Activated naive CD4-positive, alpha-beta T cell treated with anti-CD3 and anti-CD28 coated beads, Interleukin-2, amount 10 ng/mL, durations not matched to agents 7 days and 5 days (primary cell): ENCODE data around the gene AKAP13.

Source experiments
- CTCF ChIA-PET: fragments of 350-600 bp; sonication (Branson Sonifier 250); formaldehyde crosslinking; loops from one replicate; lab custom pipeline; 2021; ENCODE audit warnings: antibody characterized with exemption; lab: Charles Lee
- DNase-seq: peaks from one replicate; pipeline ENCODE4 v3.0.0-alpha.2; 2020
- H3K27ac Mint-ChIP-seq: one replicate; pipeline ENCODE4 v1.8.0; 2021; ENCODE audit warnings: mild to moderate bottlenecking, moderate library complexity, mixed read lengths
- H3K27me3 Mint-ChIP-seq: one replicate; pipeline ENCODE4 v1.8.0; 2021; ENCODE audit warnings: mild to moderate bottlenecking, mixed read lengths
- H3K36me3 Mint-ChIP-seq: one replicate; pipeline ENCODE4 v1.8.0; 2021; ENCODE audit warnings: mixed read lengths
- H3K4me1 Mint-ChIP-seq: one replicate; pipeline ENCODE4 v1.8.0; 2021; ENCODE audit warnings: mixed read lengths
- H3K4me3 Mint-ChIP-seq: one replicate; pipeline ENCODE4 v1.8.0; 2021; ENCODE audit warnings: mild to moderate bottlenecking, moderate library complexity, mixed read lengths
- H3K9me3 Mint-ChIP-seq: one replicate; pipeline ENCODE4 v1.8.0; 2021; ENCODE audit warnings: mixed read lengths

AKAP13 gene

GRCh38 chr15:85627213-85627935, 247.0 kb downstream of the AKAP13 start:
- CTCF ChIA-PET, result interaction anchor here (0.5 to 0.7 kb wide), 2 partner anchors 30 to 248 kb away, joined by 3 read pairs; no protein-coding TSS in a partner anchor
- Mint-ChIP-seq H3K4me3 (no peak overlapping the region), H3K9me3 (no peaks in the 10 kb centered on the region), H3K27ac (no peak overlapping the region), H3K36me3 (peaks cover 26% of the 10 kb centered on the region), H3K27me3 (no peaks in the 10 kb centered on the region), H3K4me1 (peaks cover 51% of the 10 kb centered on the region)
- DNase-seq, result no peak

GRCh38 chr15:85630311-85630710, 249.9 kb downstream of the AKAP13 start:
- Mint-ChIP-seq H3K27me3 (no peaks in the 10 kb centered on the region), H3K4me3 (no peak overlapping the region), H3K36me3 (peaks cover 26% of the 10 kb centered on the region), H3K4me1 (peaks cover 29% of the 10 kb centered on the region), H3K27ac (no peak overlapping the region), H3K9me3 (no peaks in the 10 kb centered on the region)
- CTCF ChIA-PET, result no interaction called here
- no peak for DNase-seq

GRCh38 chr15:85631018-85631417, 250.6 kb downstream of the AKAP13 start:
- Mint-ChIP-seq H3K27ac (no peak overlapping the region), H3K4me1 (peaks cover 22% of the 10 kb centered on the region), H3K36me3 (peaks cover 24% of the 10 kb centered on the region), H3K4me3 (no peak overlapping the region), H3K27me3 (no peaks in the 10 kb centered on the region), H3K9me3 (no peaks in the 10 kb centered on the region)
- no peak for DNase-seq
- CTCF ChIA-PET, result no interaction called here

- Mint-ChIP-seq H3K9me3 (no peaks in the 10 kb centered on the region), H3K4me1 (peaks cover 13% of the 10 kb centered on the region), H3K27me3 (no peaks in the 10 kb centered on the region), H3K36me3 (peaks cover 19% of the 10 kb centered on the region), H3K4me3 (no peak overlapping the region), H3K27ac (no peak overlapping the region)
- no peak for DNase-seq
- CTCF ChIA-PET, result no interaction called here
These were observed 251.6 kb downstream of the AKAP13 start for GRCh38 chr15:85632014-85632413.

- DNase-seq, result no peak
- CTCF ChIA-PET, result no interaction called here
- no peaks in the 10 kb centered on the region for H3K27me3 Mint-ChIP-seq
- no peaks in the 10 kb centered on the region for H3K9me3 Mint-ChIP-seq
- H3K27ac Mint-ChIP-seq, result no peak overlapping the region
- peaks cover 7% of the 10 kb centered on the region for H3K4me1 Mint-ChIP-seq
- peaks cover 13% of the 10 kb centered on the region for H3K36me3 Mint-ChIP-seq
- no peak overlapping the region for H3K4me3 Mint-ChIP-seq
These were observed 253.5 kb downstream of the AKAP13 start for GRCh38 chr15:85633859-85634258.

GRCh38 chr15:85636351-85636750, 255.9 kb downstream of the AKAP13 start:
- no peaks in the 10 kb centered on the region for H3K27me3 Mint-ChIP-seq
- DNase-seq, result no peak
- H3K9me3 Mint-ChIP-seq, result no peaks in the 10 kb centered on the region
- no peak overlapping the region for H3K4me3 Mint-ChIP-seq
- peaks cover 25% of the 10 kb centered on the region for H3K36me3 Mint-ChIP-seq
- peaks cover 2% of the 10 kb centered on the region for H3K4me1 Mint-ChIP-seq
- CTCF ChIA-PET, result no interaction called here
- no peak overlapping the region for H3K27ac Mint-ChIP-seq

- no peak overlapping the region for H3K27ac Mint-ChIP-seq
- H3K27me3 Mint-ChIP-seq, result no peaks in the 10 kb centered on the region
- H3K9me3 Mint-ChIP-seq, result no peaks in the 10 kb centered on the region
- H3K36me3 Mint-ChIP-seq, result peaks cover 33% of the 10 kb centered on the region
- CTCF ChIA-PET, result no interaction called here
- no peak for DNase-seq
- no peak overlapping the region for H3K4me3 Mint-ChIP-seq
- peaks cover 2% of the 10 kb centered on the region for H3K4me1 Mint-ChIP-seq
These were observed 259.5 kb downstream of the AKAP13 start for GRCh38 chr15:85639752-85640381.

- Mint-ChIP-seq H3K9me3 (no peaks in the 10 kb centered on the region), H3K27ac (no peak overlapping the region), H3K36me3 (peaks cover 45% of the 10 kb centered on the region), H3K4me1 (peaks cover 21% of the 10 kb centered on the region), H3K27me3 (no peaks in the 10 kb centered on the region), H3K4me3 (no peak overlapping the region)
- CTCF ChIA-PET, result no interaction called here
- DNase-seq, result no peak
These were observed 261.8 kb downstream of the AKAP13 start for GRCh38 chr15:85642065-85642692.

GRCh38 chr15:85642693-85643066, 262.3 kb downstream of the AKAP13 start:
- CTCF ChIA-PET, result no interaction called here
- Mint-ChIP-seq H3K36me3 (peaks cover 47% of the 10 kb centered on the region), H3K27ac (no peak overlapping the region), H3K9me3 (no peaks in the 10 kb centered on the region), H3K4me1 (peaks cover 23% of the 10 kb centered on the region), H3K4me3 (no peak overlapping the region), H3K27me3 (no peaks in the 10 kb centered on the region)
- DNase-seq, result no peak

GRCh38 chr15:85646538-85647091, 266.2 kb downstream of the AKAP13 start:
- Mint-ChIP-seq H3K4me1 (peaks cover 31% of the 10 kb centered on the region), H3K27ac (peak overlapping the region; percentile 6), H3K27me3 (no peaks in the 10 kb centered on the region), H3K36me3 (peaks cover 31% of the 10 kb centered on the region), H3K9me3 (no peaks in the 10 kb centered on the region), H3K4me3 (no peak overlapping the region)
- CTCF ChIA-PET, result interaction anchor here (0.6 to 2.4 kb wide), 6 partner anchors 17 to 62 kb away, joined by 3 to 8 read pairs (median 4); no protein-coding TSS in a partner anchor
- no peak for DNase-seq

GRCh38 chr15:85649372-85649771, 269.0 kb downstream of the AKAP13 start:
- Mint-ChIP-seq H3K4me3 (no peak overlapping the region), H3K36me3 (peaks cover 26% of the 10 kb centered on the region), H3K4me1 (peaks cover 31% of the 10 kb centered on the region), H3K27me3 (no peaks in the 10 kb centered on the region), H3K9me3 (no peaks in the 10 kb centered on the region), H3K27ac (peak overlapping the region; percentile 10)
- no peak for DNase-seq
- CTCF ChIA-PET, result interaction anchor here (0.6 kb wide), 1 partner anchor 83 kb away, joined by 4 read pairs; no protein-coding TSS in a partner anchor

GRCh38 chr15:85651548-85651947, 271.1 kb downstream of the AKAP13 start:
- CTCF ChIA-PET, result no interaction called here
- Mint-ChIP-seq H3K36me3 (peaks cover 21% of the 10 kb centered on the region), H3K4me3 (no peak overlapping the region), H3K27ac (no peak overlapping the region), H3K9me3 (no peaks in the 10 kb centered on the region), H3K27me3 (no peaks in the 10 kb centered on the region), H3K4me1 (peaks cover 14% of the 10 kb centered on the region)
- DNase-seq, result no peak

GRCh38 chr15:85652457-85652856, 272.1 kb downstream of the AKAP13 start:
- Mint-ChIP-seq H3K4me3 (no peak overlapping the region), H3K27me3 (no peaks in the 10 kb centered on the region), H3K27ac (no peak overlapping the region), H3K9me3 (no peaks in the 10 kb centered on the region), H3K36me3 (peaks cover 15% of the 10 kb centered on the region), H3K4me1 (peaks cover 9% of the 10 kb centered on the region)
- no peak for DNase-seq
- CTCF ChIA-PET, result no interaction called here

- H3K9me3 Mint-ChIP-seq, result no peaks in the 10 kb centered on the region
- no peak for DNase-seq
- H3K27ac Mint-ChIP-seq, result no peak overlapping the region
- peaks cover 22% of the 10 kb centered on the region for H3K36me3 Mint-ChIP-seq
- CTCF ChIA-PET, result interaction anchor here (0.6 kb wide), 2 partner anchors 74 to 185 kb away, joined by 3 to 4 read pairs; no protein-coding TSS in a partner anchor
- no peaks in the 10 kb centered on the region for H3K4me1 Mint-ChIP-seq
- H3K27me3 Mint-ChIP-seq, result no peaks in the 10 kb centered on the region
- H3K4me3 Mint-ChIP-seq, result no peak overlapping the region
These were observed 276.7 kb downstream of the AKAP13 start for GRCh38 chr15:85657132-85657531.
